ENCODE results near the gene MRPL44.

DNA sequence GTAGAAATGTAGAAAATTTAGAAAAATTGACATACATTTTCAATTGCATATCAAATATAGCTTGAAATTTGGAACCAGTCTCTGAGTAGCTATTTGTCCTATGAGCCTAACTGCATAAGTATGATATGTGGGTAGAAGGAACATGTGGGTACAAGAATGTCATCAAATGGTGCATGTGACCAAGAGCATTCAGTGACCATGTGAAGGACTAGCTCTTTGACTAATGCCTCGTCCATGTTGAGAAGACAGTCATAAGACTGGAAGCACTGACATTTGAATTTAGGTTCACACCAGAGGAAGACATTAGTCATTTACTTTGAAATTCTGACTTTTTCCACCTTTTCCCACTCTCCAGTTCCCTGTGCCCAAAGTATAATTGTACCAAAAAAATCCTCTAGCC, 12.6 kb downstream of the MRPL44 start:
- TF ChIP-seq POLR2AphosphoS5 (IDR thresholded peaks at IDR 0.05; ENCODE audit: insufficient read depth in 1 of 2, low read depth in 1 of 2) (no peak), POLR2A (IDR thresholded peaks at IDR 0.05) (no peak)
- TF ChIP-seq, protein P1, sequence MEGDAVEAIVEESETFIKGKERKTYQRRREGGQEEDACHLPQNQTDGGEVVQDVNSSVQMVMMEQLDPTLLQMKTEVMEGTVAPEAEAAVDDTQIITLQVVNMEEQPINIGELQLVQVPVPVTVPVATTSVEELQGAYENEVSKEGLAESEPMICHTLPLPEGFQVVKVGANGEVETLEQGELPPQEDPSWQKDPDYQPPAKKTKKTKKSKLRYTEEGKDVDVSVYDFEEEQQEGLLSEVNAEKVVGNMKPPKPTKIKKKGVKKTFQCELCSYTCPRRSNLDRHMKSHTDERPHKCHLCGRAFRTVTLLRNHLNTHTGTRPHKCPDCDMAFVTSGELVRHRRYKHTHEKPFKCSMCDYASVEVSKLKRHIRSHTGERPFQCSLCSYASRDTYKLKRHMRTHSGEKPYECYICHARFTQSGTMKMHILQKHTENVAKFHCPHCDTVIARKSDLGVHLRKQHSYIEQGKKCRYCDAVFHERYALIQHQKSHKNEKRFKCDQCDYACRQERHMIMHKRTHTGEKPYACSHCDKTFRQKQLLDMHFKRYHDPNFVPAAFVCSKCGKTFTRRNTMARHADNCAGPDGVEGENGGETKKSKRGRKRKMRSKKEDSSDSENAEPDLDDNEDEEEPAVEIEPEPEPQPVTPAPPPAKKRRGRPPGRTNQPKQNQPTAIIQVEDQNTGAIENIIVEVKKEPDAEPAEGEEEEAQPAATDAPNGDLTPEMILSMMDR (IDR thresholded peaks at IDR 0.05) = no peak

Data from vagina (tissue), 2 donors.